Uterus (tissue), 2 donors: ENCODE measurements around the gene SENP6.

Experiments
- CTCF ChIP-seq, 4 experiments: fragments of 200-600 bp in 2 of 4; fragments of 450-650 bp in 2 of 4; sonication (generic) in 2 of 4; IDR thresholded peaks; one replicate each; pipeline ENCODE4 v1.5.1; 2016 to 2019; ENCODE audit warnings: antibody characterized with exemption in 4 of 4, mild to moderate bottlenecking in 2 of 4, moderate library complexity in 1 of 4
- POLR2A ChIP-seq, 2 donors: fragments of 450-650 bp; IDR thresholded peaks; one replicate each; pipeline ENCODE4 v1.6.1; 2016; ENCODE audit warnings: antibody characterized with exemption in 2 of 2, mild to moderate bottlenecking in 1 of 2, moderate library complexity in 1 of 2

- no peak for TF ChIP-seq CTCF (IDR thresholded peaks at IDR 0.05)
- no peak for TF ChIP-seq POLR2A (IDR thresholded peaks at IDR 0.05)
These were observed 1.4 kb downstream of the SENP6 start for GRCh38 chr6:75603106-75603420.
